Measurements from ENCODE around the gene KCNE1.
"Not testable (repeated sequence)": the region's sequence is repeated elsewhere in the genome, so short reads cannot be mapped to it uniquely, and the experiment has no call there.

Gene KCNE1

GRCh38 chr21:34407294-34407693 is 104.7 kb downstream of the KCNE1 start:
- DNase-seq (ENCODE audit: low spot score): not testable (repeated sequence)

- not testable (repeated sequence) for DNase-seq (ENCODE audit: low spot score)
Observed at GRCh38 chr21:34406676-34407075, 105.3 kb downstream of the KCNE1 start.

- DNase-seq (ENCODE audit: low spot score): not testable (repeated sequence)
Observed at GRCh38 chr21:34406102-34406501, 105.9 kb downstream of the KCNE1 start.

- DNase-seq (ENCODE audit: low spot score): not testable (repeated sequence)
Observed at GRCh38 chr21:34405686-34406085, 106.3 kb downstream of the KCNE1 start.

- not testable (repeated sequence) for DNase-seq (ENCODE audit: low spot score)
Observed at GRCh38 chr21:34404742-34405141, 107.3 kb downstream of the KCNE1 start.

- DNase-seq (ENCODE audit: low spot score): not testable (repeated sequence)
Observed at GRCh38 chr21:34400522-34400921, 111.5 kb downstream of the KCNE1 start.
